H9 (cell line): ENCODE measurements around the gene GLT1D1. TPM values are rescaled to one million over a fixed set of nuclear protein-coding genes. Genes with fewer than 3 reads are reported as not detected.

ENCODE experiments used
- DNase-seq: peaks from one replicate; pipeline ENCODE4 v3.0.0-alpha.2; 2017
- H2AFZ ChIP-seq: one replicate; pipeline ENCODE4 v1.6.1; 2013; ENCODE audit warnings: mild to moderate bottlenecking, low read length, control low read depth, moderate library complexity
- H2AK5ac ChIP-seq: 2 replicates; pipeline ENCODE4 v1.6.1; 2013; ENCODE audit warnings: low read length, control low read depth, mixed read lengths; ENCODE audit not compliant: insufficient read length
- H2BK120ac ChIP-seq: one replicate; pipeline ENCODE4 v1.6.1; 2013; ENCODE audit warnings: low read depth, mild to moderate bottlenecking, low read length, control low read depth, inconsistent platforms; ENCODE audit not compliant: poor library complexity, severe bottlenecking
- H2BK12ac ChIP-seq: 2 replicates; pipeline ENCODE4 v1.6.1; 2013; ENCODE audit warnings: low read length, control low read depth, mixed read lengths, low read depth; ENCODE audit not compliant: insufficient read length
- H2BK15ac ChIP-seq: 2 replicates; pipeline ENCODE4 v1.6.1; 2013; ENCODE audit warnings: low read depth, low read length, control low read depth
- H2BK20ac ChIP-seq: one replicate; pipeline ENCODE4 v1.6.1; 2013; ENCODE audit warnings: low read depth, mild to moderate bottlenecking, low read length, control low read depth, inconsistent platforms; ENCODE audit not compliant: poor library complexity, severe bottlenecking
- H2BK5ac ChIP-seq: 2 replicates; pipeline ENCODE4 v1.6.1; 2013; ENCODE audit warnings: low read length, control low read depth, mixed read lengths; ENCODE audit not compliant: insufficient read length
- H3K14ac ChIP-seq: 2 replicates; pipeline ENCODE4 v1.6.1; 2013; ENCODE audit warnings: low read length, control low read depth; ENCODE audit not compliant: insufficient read depth
- H3K18ac ChIP-seq: 2 replicates; pipeline ENCODE4 v1.6.1; 2013; ENCODE audit warnings: low read depth, mild to moderate bottlenecking, mixed read lengths, low read length, control low read depth; ENCODE audit not compliant: insufficient read length
- H3K23ac ChIP-seq: 2 replicates; pipeline ENCODE4 v1.6.1; 2013; ENCODE audit warnings: low read length, control low read depth, mixed read lengths, low read depth; ENCODE audit not compliant: insufficient read length
- H3K23me2 ChIP-seq: 2 replicates; pipeline ENCODE4 v1.6.1; 2013; ENCODE audit warnings: low read depth, mild to moderate bottlenecking, mixed read lengths, low read length, control low read depth; ENCODE audit not compliant: insufficient read length, poor library complexity, severe bottlenecking
- H3K27ac ChIP-seq: 2 replicates; pipeline ENCODE4 v1.5.1; 2013; ENCODE audit warnings: low read length, control low read depth, mixed read lengths, low read depth; ENCODE audit not compliant: insufficient read length
- H3K27me3 ChIP-seq: 2 replicates; pipeline ENCODE4 v1.6.1; 2013; ENCODE audit warnings: low read length, control low read depth, inconsistent platforms; ENCODE audit not compliant: insufficient read depth
- H3K4ac ChIP-seq: 2 replicates; pipeline ENCODE4 v1.6.1; 2013; ENCODE audit warnings: low read depth, mild to moderate bottlenecking, control low read depth, inconsistent platforms, low read length, moderate library complexity
- H3K4me1 ChIP-seq: 2 replicates; pipeline ENCODE4 v1.6.1; 2013; ENCODE audit warnings: low read length, control low read depth, inconsistent platforms; ENCODE audit not compliant: insufficient read depth
- H3K4me2 ChIP-seq: 2 replicates; pipeline ENCODE4 v1.6.1; 2013; ENCODE audit warnings: low read length, control low read depth, mixed read lengths; ENCODE audit not compliant: insufficient read length, insufficient read depth
- H3K56ac ChIP-seq: 2 replicates; pipeline ENCODE4 v1.6.1; 2013; ENCODE audit warnings: low read depth, mild to moderate bottlenecking, mixed read lengths, low read length, control low read depth; ENCODE audit not compliant: insufficient read length
- H3K79me1 ChIP-seq: 2 replicates; pipeline ENCODE4 v1.6.1; 2013; ENCODE audit warnings: low read depth, mild to moderate bottlenecking, moderate library complexity, low read length, control low read depth, inconsistent platforms; ENCODE audit not compliant: insufficient read depth, poor library complexity, severe bottlenecking
- H3K79me2 ChIP-seq: 2 replicates; pipeline ENCODE4 v1.6.1; 2013; ENCODE audit warnings: low read length, control low read depth, inconsistent platforms; ENCODE audit not compliant: insufficient read depth
- H3K9ac ChIP-seq: 2 replicates; pipeline ENCODE4 v1.6.1; 2013; ENCODE audit warnings: low read length, control low read depth, mixed read lengths; ENCODE audit not compliant: insufficient read length; ENCODE audit errors: extremely low read depth
- H3K9me3 ChIP-seq: one replicate; pipeline ENCODE4 v1.6.1; 2013; ENCODE audit warnings: low read depth, low read length, inconsistent platforms; ENCODE audit not compliant: control insufficient read depth
- H3T11ph ChIP-seq: one replicate; pipeline ENCODE4 v1.6.1; 2013; ENCODE audit warnings: mild to moderate bottlenecking, low read length, control low read depth, inconsistent platforms
- H4K20me1 ChIP-seq: one replicate; pipeline ENCODE4 v1.6.1; 2013; ENCODE audit not compliant: control insufficient read depth, insufficient read length, insufficient read depth
- H4K5ac ChIP-seq: 2 replicates; pipeline ENCODE4 v1.6.1; 2013; ENCODE audit warnings: low read depth, mild to moderate bottlenecking, mixed read lengths, low read length, control low read depth; ENCODE audit not compliant: insufficient read length
- H4K8ac ChIP-seq: replicated peaks from 2 replicates; pipeline ENCODE4 v1.6.1; 2013; ENCODE audit warnings: low read length, control low read depth, mixed read lengths, low read depth; ENCODE audit not compliant: insufficient read length
- H4K91ac ChIP-seq: 2 replicates; pipeline ENCODE4 v1.6.1; 2013; ENCODE audit warnings: low read depth, mild to moderate bottlenecking, moderate library complexity, mixed read lengths, low read length, control low read depth; ENCODE audit not compliant: insufficient read length
- H3K27ac Mint-ChIP-seq, 3 experiments: 2 replicates in 2 of 3; 3 replicates in 1 of 3; pipeline ENCODE4 v1.8.0; 2020 to 2021; ENCODE audit warnings: mixed read lengths in 3 of 3, mild to moderate bottlenecking in 1 of 3, moderate library complexity in 1 of 3
- H3K27me3 Mint-ChIP-seq: 2 replicates; pipeline ENCODE4 v1.8.0; 2021; ENCODE audit warnings: low read depth, mild to moderate bottlenecking, moderate library complexity, mixed read lengths
- H3K36me3 Mint-ChIP-seq, 3 experiments: 2 replicates in 2 of 3; 3 replicates in 1 of 3; pipeline ENCODE4 v1.8.0; 2020 to 2021; ENCODE audit warnings: low read depth in 3 of 3, mixed read lengths in 3 of 3; ENCODE audit not compliant: insufficient read depth in 1 of 3
- H3K4me1 Mint-ChIP-seq, 2 experiments: 2 replicates each; pipeline ENCODE4 v1.8.0; 2020; ENCODE audit warnings: mixed read lengths in 2 of 2
- H3K4me3 Mint-ChIP-seq, 2 experiments: 2 replicates in 1 of 2; 3 replicates in 1 of 2; pipeline ENCODE4 v1.8.0; 2020 to 2021; ENCODE audit warnings: mild to moderate bottlenecking in 2 of 2, mixed read lengths in 2 of 2, moderate library complexity in 1 of 2
- H3K9me3 Mint-ChIP-seq, 2 experiments: 2 replicates in 1 of 2; 3 replicates in 1 of 2; pipeline ENCODE4 v1.8.0; 2020; ENCODE audit warnings: mild to moderate bottlenecking in 2 of 2, mixed read lengths in 2 of 2, moderate library complexity in 1 of 2
- WGBS: extraction: QIAGEN DNeasy Blood & Tissue Kit; methylation state at CpG from one replicate; pipeline ENCODE4 v1.1.7; 2013; ENCODE audit warnings: missing lambda C conversion rate, low lambda C conversion rate, mixed read lengths; ENCODE audit not compliant: insufficient read length; ENCODE audit errors: extremely low coverage; 5-methylcytosine and 5-hydroxymethylcytosine counted together
- total RNA-seq: library from RNA; stranded (reverse); gene quantifications from 2 replicates; pipeline ENCODE4 v1.2.1, GENCODE V29; 2021
- TF ChIP-seq, protein P1 (sequence below): fragments of 200-600 bp; sonication (generic); conservative IDR thresholded peaks from 3 replicates; pipeline ENCODE4 v1.8.0; 2021; ENCODE audit warnings: antibody characterized with exemption, mild to moderate bottlenecking

Gene GLT1D1
- total RNA-seq, 1 experiment from 2014 or later, result 7.0 TPM

DNA sequence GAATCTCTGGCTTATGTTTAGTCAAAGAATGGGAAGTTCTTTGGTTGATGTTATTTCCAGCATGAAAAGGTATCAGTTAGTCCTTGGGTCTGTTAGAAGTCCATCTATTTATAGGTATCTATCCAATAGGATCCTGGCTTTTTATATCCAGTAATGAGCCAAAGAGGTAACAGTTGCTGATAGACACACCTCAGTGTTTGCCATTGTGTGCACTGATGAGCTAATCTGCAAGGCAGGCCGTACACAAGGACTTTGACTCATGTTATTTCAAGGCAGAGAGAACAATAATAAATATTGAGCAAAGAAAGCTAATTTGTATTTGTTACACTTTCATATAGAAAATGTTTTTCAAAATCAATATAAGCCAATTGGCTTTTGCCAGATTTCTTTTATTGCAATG is 56.4 kb downstream of the GLT1D1 start:
- H2BK120ac ChIP-seq, result no peak overlapping the region
- H2AK5ac ChIP-seq, result no peak overlapping the region
- Mint-ChIP-seq H3K4me1 (no peaks in the 10 kb centered on the region), H3K9me3 (no peaks in the 10 kb centered on the region), H3K27me3 (peaks cover 2% of the 10 kb centered on the region; the same call in 1 of the 2 replicates), H3K36me3 (no peaks in the 10 kb centered on the region), H3K4me3 (no peak overlapping the region), H3K27ac (no peak overlapping the region)
- H3K14ac ChIP-seq, result no peak overlapping the region
- no peaks in the 10 kb centered on the region for H3K4me1 ChIP-seq
- H2AFZ ChIP-seq, result no peak overlapping the region
- no peak overlapping the region for H3T11ph ChIP-seq
- no peaks in the 10 kb centered on the region for H3K27me3 ChIP-seq
- no peak overlapping the region for H3K23ac ChIP-seq
- no peak overlapping the region for H4K8ac ChIP-seq
- H2BK15ac ChIP-seq, result no peak overlapping the region
- peak overlapping the region; percentile 31 for H3K9ac ChIP-seq
- no peak overlapping the region for H3K18ac ChIP-seq
- H3K27ac ChIP-seq, result no peak overlapping the region
- H3K4ac ChIP-seq, result no peak overlapping the region
- H3K79me2 ChIP-seq, result no peaks in the 10 kb centered on the region
- H2BK5ac ChIP-seq, result no peak overlapping the region
- no peak overlapping the region for H2BK20ac ChIP-seq
- H3K56ac ChIP-seq, result no peak overlapping the region
- no peaks in the 10 kb centered on the region for H4K20me1 ChIP-seq
- TF ChIP-seq, protein P1, sequence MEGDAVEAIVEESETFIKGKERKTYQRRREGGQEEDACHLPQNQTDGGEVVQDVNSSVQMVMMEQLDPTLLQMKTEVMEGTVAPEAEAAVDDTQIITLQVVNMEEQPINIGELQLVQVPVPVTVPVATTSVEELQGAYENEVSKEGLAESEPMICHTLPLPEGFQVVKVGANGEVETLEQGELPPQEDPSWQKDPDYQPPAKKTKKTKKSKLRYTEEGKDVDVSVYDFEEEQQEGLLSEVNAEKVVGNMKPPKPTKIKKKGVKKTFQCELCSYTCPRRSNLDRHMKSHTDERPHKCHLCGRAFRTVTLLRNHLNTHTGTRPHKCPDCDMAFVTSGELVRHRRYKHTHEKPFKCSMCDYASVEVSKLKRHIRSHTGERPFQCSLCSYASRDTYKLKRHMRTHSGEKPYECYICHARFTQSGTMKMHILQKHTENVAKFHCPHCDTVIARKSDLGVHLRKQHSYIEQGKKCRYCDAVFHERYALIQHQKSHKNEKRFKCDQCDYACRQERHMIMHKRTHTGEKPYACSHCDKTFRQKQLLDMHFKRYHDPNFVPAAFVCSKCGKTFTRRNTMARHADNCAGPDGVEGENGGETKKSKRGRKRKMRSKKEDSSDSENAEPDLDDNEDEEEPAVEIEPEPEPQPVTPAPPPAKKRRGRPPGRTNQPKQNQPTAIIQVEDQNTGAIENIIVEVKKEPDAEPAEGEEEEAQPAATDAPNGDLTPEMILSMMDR, result no peak
- H3K9me3 ChIP-seq, result no peaks in the 10 kb centered on the region
- WGBS, result no CpG with 5 or more reads among the region's 1 CpG
- H4K91ac ChIP-seq, result no peak overlapping the region
- no peak overlapping the region for H3K4me2 ChIP-seq
- no peak overlapping the region for H4K5ac ChIP-seq
- no peak for DNase-seq
- H3K23me2 ChIP-seq, result no peaks in the 10 kb centered on the region
- no peaks in the 10 kb centered on the region for H3K79me1 ChIP-seq
- no peak overlapping the region for H2BK12ac ChIP-seq
